Measurements from ENCODE around the gene CACNA1C. TPM values are rescaled to one million over a fixed set of nuclear protein-coding genes. Genes with fewer than 3 reads are reported as not detected.

Gene CACNA1C
- total RNA-seq, 2 donors from 2014 or later = 0.84 to 10.2 TPM

- Histone ChIP-seq H3K4me1 (no peaks in the 10 kb centered on the region), H3K27me3 (no peaks in the 10 kb centered on the region), H3K36me3 (no peaks in the 10 kb centered on the region), H3K27ac (no peak overlapping the region), H3K9me3 (no peaks in the 10 kb centered on the region), H3K9ac (ENCODE audit: low read depth in 2 of 2, low read length in 2 of 2) (no peak overlapping the region), H3K4me3 (no peak overlapping the region)
- no peak for TF ChIP-seq CTCF (IDR thresholded peaks at IDR 0.05)
- intact Hi-C loops (cut with DNase I) = no loop called here
- DNase-seq = no peak
These were observed 29.4 kb upstream of the CACNA1C start for GRCh38 chr12:2023365-2023764.

GRCh38 chr12:2027351-2027750 lies 25.4 kb upstream of the CACNA1C start:
- no peak for DNase-seq
- intact Hi-C loops (cut with DNase I) = no loop called here
- no peak overlapping the region for H3K27ac ChIP-seq
- TF ChIP-seq CTCF (IDR thresholded peaks at IDR 0.05) = no peak
- no peaks in the 10 kb centered on the region for H3K4me1 ChIP-seq
- H3K9ac ChIP-seq (ENCODE audit: low read depth in 2 of 2, low read length in 2 of 2) = no peak overlapping the region
- H3K4me3 ChIP-seq = no peak overlapping the region
- H3K27me3 ChIP-seq = no peaks in the 10 kb centered on the region
- H3K36me3 ChIP-seq = no peaks in the 10 kb centered on the region
- no peaks in the 10 kb centered on the region for H3K9me3 ChIP-seq

GRCh38 chr12:2029851-2030250 lies 22.9 kb upstream of the CACNA1C start:
- intact Hi-C loops (cut with DNase I) = loop anchor here (5.0 to 10.0 kb wide), 3 partner anchors 85 to 385 kb away; no protein-coding TSS in a partner anchor
- Histone ChIP-seq H3K4me1 (no peaks in the 10 kb centered on the region), H3K9ac (ENCODE audit: low read depth in 2 of 2, low read length in 2 of 2) (no peak overlapping the region), H3K27ac (no peak overlapping the region), H3K9me3 (no peaks in the 10 kb centered on the region), H3K4me3 (no peak overlapping the region), H3K36me3 (no peaks in the 10 kb centered on the region), H3K27me3 (no peaks in the 10 kb centered on the region)
- no peak for DNase-seq
- TF ChIP-seq CTCF (IDR thresholded peaks at IDR 0.05) = no peak

GRCh38 chr12:2032506-2032905 lies 20.3 kb upstream of the CACNA1C start:
- Histone ChIP-seq H3K27ac (no peak overlapping the region), H3K4me1 (no peaks in the 10 kb centered on the region), H3K36me3 (no peaks in the 10 kb centered on the region), H3K9ac (ENCODE audit: low read depth in 2 of 2, low read length in 2 of 2) (no peak overlapping the region), H3K9me3 (no peaks in the 10 kb centered on the region), H3K27me3 (no peaks in the 10 kb centered on the region), H3K4me3 (no peak overlapping the region)
- no peak for TF ChIP-seq CTCF (IDR thresholded peaks at IDR 0.05)
- intact Hi-C loops (cut with DNase I) = loop anchor here (5.0 to 10.0 kb wide), 3 partner anchors 88 to 388 kb away; no protein-coding TSS in a partner anchor
- no peak for DNase-seq

- H3K27me3 ChIP-seq = no peaks in the 10 kb centered on the region
- no peaks in the 10 kb centered on the region for H3K9me3 ChIP-seq
- TF ChIP-seq CTCF (IDR thresholded peaks at IDR 0.05) = peak; percentile 94
- peak; percentile 91 for DNase-seq
- no peaks in the 10 kb centered on the region for H3K36me3 ChIP-seq
- H3K9ac ChIP-seq (ENCODE audit: low read depth in 2 of 2, low read length in 2 of 2) = peak overlapping the region in 1 of 2 donors; percentile 3
- H3K27ac ChIP-seq = no peak overlapping the region
- intact Hi-C loops (cut with DNase I) = loop anchor here (5.0 to 10.0 kb wide), 3 partner anchors 90 to 390 kb away; no protein-coding TSS in a partner anchor
- H3K4me3 ChIP-seq = peak overlapping the region; percentile 19
- H3K4me1 ChIP-seq = no peaks in the 10 kb centered on the region
These were observed 18.0 kb upstream of the CACNA1C start for GRCh38 chr12:2034633-2035430.
